ENCODE results near the gene AKR1B1. TPM values are rescaled to one million over a fixed set of nuclear protein-coding genes. Genes with fewer than 3 reads are reported as not detected.

Gene AKR1B1
- total RNA-seq, 1 donor from 2014 or later = 88.9 TPM

GRCh38 chr7:134414109-134414508, 44.8 kb downstream of the AKR1B1 start:
- Mint-ChIP-seq H3K27me3 (peaks cover 3% of the 10 kb centered on the region), H3K9me3 (no peaks in the 10 kb centered on the region), H3K36me3 (ENCODE audit: low read depth) (no peaks in the 10 kb centered on the region), H3K27ac (no peak overlapping the region), H3K4me3 (no peak overlapping the region), H3K4me1 (no peaks in the 10 kb centered on the region)
- no peak for ATAC-seq (ENCODE audit: low read depth)
- no peak for TF ChIP-seq CTCF (IDR thresholded peaks at IDR 0.05)
- ChIA-PET POLR2A (no interaction called here), CTCF (no interaction called here)
- DNase-seq = no peak
- intact Hi-C loops (cut with micrococcal nuclease) = no loop called here

- Mint-ChIP-seq H3K27ac (no peak overlapping the region), H3K4me1 (no peaks in the 10 kb centered on the region), H3K4me3 (no peak overlapping the region), H3K36me3 (ENCODE audit: low read depth) (no peaks in the 10 kb centered on the region), H3K27me3 (peaks cover 3% of the 10 kb centered on the region), H3K9me3 (peaks cover 7% of the 10 kb centered on the region)
- ChIA-PET CTCF (no interaction called here), POLR2A (no interaction called here)
- TF ChIP-seq CTCF (IDR thresholded peaks at IDR 0.05) = no peak
- intact Hi-C loops (cut with micrococcal nuclease) = no loop called here
- ATAC-seq (ENCODE audit: low read depth) = no peak
- DNase-seq = no peak
Measured at GRCh38 chr7:134407311-134407710, 51.6 kb downstream of the AKR1B1 start.

GRCh38 chr7:134406431-134406830, 52.5 kb downstream of the AKR1B1 start:
- Mint-ChIP-seq H3K4me3 (no peak overlapping the region), H3K36me3 (ENCODE audit: low read depth) (no peaks in the 10 kb centered on the region), H3K4me1 (no peaks in the 10 kb centered on the region), H3K27me3 (peaks cover 3% of the 10 kb centered on the region), H3K27ac (no peak overlapping the region), H3K9me3 (peaks cover 7% of the 10 kb centered on the region)
- ChIA-PET POLR2A (no interaction called here), CTCF (no interaction called here)
- TF ChIP-seq CTCF (IDR thresholded peaks at IDR 0.05) = no peak
- intact Hi-C loops (cut with micrococcal nuclease) = no loop called here
- ATAC-seq (ENCODE audit: low read depth) (no peak), DNase-seq (no peak)

GRCh38 chr7:134405299-134405698, 53.6 kb downstream of the AKR1B1 start:
- H3K27ac Mint-ChIP-seq = no peak overlapping the region
- no peak for TF ChIP-seq CTCF (IDR thresholded peaks at IDR 0.05)

GRCh38 chr7:134403062-134403461, 55.8 kb downstream of the AKR1B1 start:
- CTCF ChIA-PET = no interaction called here
- no peak for TF ChIP-seq CTCF (IDR thresholded peaks at IDR 0.05)
- H3K4me1 Mint-ChIP-seq = no peaks in the 10 kb centered on the region
- POLR2A ChIA-PET = interaction anchor here (0.6 kb wide), 1 partner anchor 35 kb away, joined by 3 read pairs; no protein-coding TSS in a partner anchor
- DNase-seq (no peak), ATAC-seq (ENCODE audit: low read depth) (no peak)
- no peak overlapping the region for H3K4me3 Mint-ChIP-seq
- H3K27me3 Mint-ChIP-seq = peaks cover 5% of the 10 kb centered on the region
- intact Hi-C loops (cut with micrococcal nuclease) = no loop called here
- H3K27ac Mint-ChIP-seq = no peak overlapping the region
- peaks cover 7% of the 10 kb centered on the region for H3K9me3 Mint-ChIP-seq
- no peaks in the 10 kb centered on the region for H3K36me3 Mint-ChIP-seq (ENCODE audit: low read depth)

More at GRCh38 chr7:134405299-134405698, 53.6 kb downstream of the AKR1B1 start:
- Mint-ChIP-seq H3K9me3 (peaks cover 7% of the 10 kb centered on the region), H3K4me1 (no peaks in the 10 kb centered on the region), H3K36me3 (ENCODE audit: low read depth) (no peaks in the 10 kb centered on the region), H3K4me3 (no peak overlapping the region), H3K27me3 (peaks cover 6% of the 10 kb centered on the region)
- intact Hi-C loops (cut with micrococcal nuclease) = no loop called here
- ATAC-seq (ENCODE audit: low read depth) (no peak), DNase-seq (no peak)
- POLR2A ChIA-PET = no interaction called here
- CTCF ChIA-PET = no interaction called here

All from activated B cell treated with CpG ODN at 0.5 μM for 24 hours (primary cell).